MM.1S (cell line): ENCODE measurements around the gene APAF1.

Experiments
- CTCF ChIP-seq: fragments of 300-600 bp; sonication (generic); IDR thresholded peaks from 2 replicates; pipeline ENCODE4 v1.5.1; 2016; ENCODE audit warnings: antibody characterized with exemption, low read length, mixed read lengths
- EZH2 ChIP-seq: fragments of 300-600 bp; sonication (generic); optimal IDR thresholded peaks from 2 replicates; pipeline ENCODE3; 2017; ENCODE audit warnings: low read depth, mild to moderate bottlenecking, antibody characterized with exemption, low read length, mixed read lengths

GRCh38 chr12:98645572-98646067 lies 530 bp downstream of the APAF1 start:
- no peak for TF ChIP-seq CTCF
- no peak for TF ChIP-seq EZH2
